Omental fat pad (tissue), 4 donors: ENCODE measurements around the gene ARHGEF17. TPM values are rescaled to one million over a fixed set of nuclear protein-coding genes. Genes with fewer than 3 reads are reported as not detected.

Experiments
- ATAC-seq: fragments of 150-250 bp; one replicate; pipeline ENCODE4 v1.9.1; 2016; ENCODE audit warnings: mild to moderate bottlenecking, moderate library complexity; ENCODE audit not compliant: low FRiP score
- DNase-seq: peaks from one replicate; pipeline ENCODE4 v3.0.0-alpha.2; 2019; ENCODE audit warnings: low spot score
- CTCF ChIP-seq, 3 donors: fragments of 450-650 bp; IDR thresholded peaks; one replicate each; pipeline ENCODE4 v1.5.1; 2016 to 2017; ENCODE audit warnings: antibody characterized with exemption in 3 of 3, mild to moderate bottlenecking in 3 of 3, moderate library complexity in 2 of 3
- total RNA-seq, 4 donors: library from RNA; depleted of rRNA; stranded (reverse); fragments of >200 nt; gene quantifications; one replicate each; pipeline ENCODE4 v1.1.0, GENCODE V29; 2016

ARHGEF17 gene
- total RNA-seq, 4 donors from 2014 or later: 27.3 to 80.7 (median 31.9) TPM

GRCh38 chr11:73321604-73322381 is 13.7 kb downstream of the ARHGEF17 start:
- DNase-seq (no peak), ATAC-seq (no peak)
- TF ChIP-seq CTCF (IDR thresholded peaks at IDR 0.05): no peak

GRCh38 chr11:73322382-73323306 is 14.6 kb downstream of the ARHGEF17 start:
- TF ChIP-seq CTCF (IDR thresholded peaks at IDR 0.05): no peak
- ATAC-seq (no peak), DNase-seq (no peak)

- ATAC-seq (peak; percentile 75), DNase-seq (no peak)
- no peak for TF ChIP-seq CTCF (IDR thresholded peaks at IDR 0.05)
Observed at GRCh38 chr11:73323464-73323863, 15.4 kb downstream of the ARHGEF17 start.

GRCh38 chr11:73324116-73324515 is 16.0 kb downstream of the ARHGEF17 start:
- DNase-seq: no peak
- no peak for TF ChIP-seq CTCF (IDR thresholded peaks at IDR 0.05)
- peak; percentile 35 for ATAC-seq

GRCh38 chr11:73324665-73325035 is 16.6 kb downstream of the ARHGEF17 start:
- ATAC-seq (no peak), DNase-seq (no peak)
- no peak for TF ChIP-seq CTCF (IDR thresholded peaks at IDR 0.05)

GRCh38 chr11:73325036-73325981 is 17.2 kb downstream of the ARHGEF17 start:
- no peak for ATAC-seq
- DNase-seq: no peak
- no peak for TF ChIP-seq CTCF (IDR thresholded peaks at IDR 0.05)
